RWPE2 (cell line): ENCODE measurements around the gene SDK2.

Source experiments
- ATAC-seq: fragments of 200-7000 bp; cut with Tn5 transposase; 3 replicates; pipeline ENCODE4 v1.9.1; 2021; ENCODE audit warnings: low read depth
- DNase-seq: peaks from one replicate; pipeline ENCODE4 v3.0.0-alpha.2; 2020; ENCODE audit warnings: low spot score
- H3K27ac ChIP-seq: fragments of 450-650 bp; 2 replicates; pipeline ENCODE4 v1.5.1; 2017; ENCODE audit warnings: mild to moderate bottlenecking; ENCODE audit not compliant: poor library complexity, severe bottlenecking
- H3K27me3 ChIP-seq: fragments of 250-450 bp; sonication (Bioruptor Pico); 2 replicates; pipeline ENCODE4 v1.5.1; 2021; ENCODE audit warnings: mild to moderate bottlenecking, moderate library complexity; ENCODE audit not compliant: insufficient read depth, poor library complexity, severe bottlenecking
- H3K36me3 ChIP-seq: fragments of 250-450 bp; sonication (Bioruptor Pico); 2 replicates; pipeline ENCODE4 v1.5.1; 2020; ENCODE audit warnings: low read depth, mild to moderate bottlenecking, moderate library complexity
- H3K4me1 ChIP-seq: fragments of 250-450 bp; sonication (Bioruptor Pico); 2 replicates; pipeline ENCODE4 v1.5.1; 2021; ENCODE audit warnings: mild to moderate bottlenecking, moderate library complexity; ENCODE audit not compliant: insufficient read depth, poor library complexity, severe bottlenecking
- H3K4me3 ChIP-seq: fragments of 250-450 bp; sonication (Bioruptor Pico); 2 replicates; pipeline ENCODE4 v1.5.1; 2021; ENCODE audit warnings: mild to moderate bottlenecking, moderate library complexity; ENCODE audit not compliant: severe bottlenecking
- H3K9me3 ChIP-seq: fragments of 250-450 bp; sonication (Bioruptor Pico); 2 replicates; pipeline ENCODE4 v1.5.1; 2021; ENCODE audit warnings: mild to moderate bottlenecking, moderate library complexity; ENCODE audit not compliant: severe bottlenecking
- TF ChIP-seq, protein P1 (sequence below): fragments of 450-650 bp; IDR thresholded peaks from one replicate; pipeline ENCODE4 v1.5.1; 2017; ENCODE audit warnings: mild to moderate bottlenecking, moderate library complexity; ENCODE audit not compliant: poor library complexity, severe bottlenecking

The SDK2 gene

GRCh38 chr17:73532421-73532901 is 111.8 kb downstream of the SDK2 start:
- peaks cover 8% of the 10 kb centered on the region for H3K27me3 ChIP-seq
- no peak overlapping the region for H3K4me3 ChIP-seq
- H3K4me1 ChIP-seq, result no peaks in the 10 kb centered on the region
- H3K27ac ChIP-seq, result no peak overlapping the region
- H3K9me3 ChIP-seq, result no peaks in the 10 kb centered on the region
- no peak for ATAC-seq
- H3K36me3 ChIP-seq, result no peaks in the 10 kb centered on the region
- no peak for DNase-seq
- TF ChIP-seq, protein P1, sequence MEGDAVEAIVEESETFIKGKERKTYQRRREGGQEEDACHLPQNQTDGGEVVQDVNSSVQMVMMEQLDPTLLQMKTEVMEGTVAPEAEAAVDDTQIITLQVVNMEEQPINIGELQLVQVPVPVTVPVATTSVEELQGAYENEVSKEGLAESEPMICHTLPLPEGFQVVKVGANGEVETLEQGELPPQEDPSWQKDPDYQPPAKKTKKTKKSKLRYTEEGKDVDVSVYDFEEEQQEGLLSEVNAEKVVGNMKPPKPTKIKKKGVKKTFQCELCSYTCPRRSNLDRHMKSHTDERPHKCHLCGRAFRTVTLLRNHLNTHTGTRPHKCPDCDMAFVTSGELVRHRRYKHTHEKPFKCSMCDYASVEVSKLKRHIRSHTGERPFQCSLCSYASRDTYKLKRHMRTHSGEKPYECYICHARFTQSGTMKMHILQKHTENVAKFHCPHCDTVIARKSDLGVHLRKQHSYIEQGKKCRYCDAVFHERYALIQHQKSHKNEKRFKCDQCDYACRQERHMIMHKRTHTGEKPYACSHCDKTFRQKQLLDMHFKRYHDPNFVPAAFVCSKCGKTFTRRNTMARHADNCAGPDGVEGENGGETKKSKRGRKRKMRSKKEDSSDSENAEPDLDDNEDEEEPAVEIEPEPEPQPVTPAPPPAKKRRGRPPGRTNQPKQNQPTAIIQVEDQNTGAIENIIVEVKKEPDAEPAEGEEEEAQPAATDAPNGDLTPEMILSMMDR, result no peak

GRCh38 chr17:73531158-73531557 is 113.1 kb downstream of the SDK2 start:
- Histone ChIP-seq H3K4me1 (no peaks in the 10 kb centered on the region), H3K27me3 (peaks cover 8% of the 10 kb centered on the region), H3K36me3 (no peaks in the 10 kb centered on the region), H3K4me3 (no peak overlapping the region), H3K9me3 (no peaks in the 10 kb centered on the region), H3K27ac (no peak overlapping the region)
- DNase-seq (no peak), ATAC-seq (no peak)
- TF ChIP-seq, protein P1, result no peak

DNA sequence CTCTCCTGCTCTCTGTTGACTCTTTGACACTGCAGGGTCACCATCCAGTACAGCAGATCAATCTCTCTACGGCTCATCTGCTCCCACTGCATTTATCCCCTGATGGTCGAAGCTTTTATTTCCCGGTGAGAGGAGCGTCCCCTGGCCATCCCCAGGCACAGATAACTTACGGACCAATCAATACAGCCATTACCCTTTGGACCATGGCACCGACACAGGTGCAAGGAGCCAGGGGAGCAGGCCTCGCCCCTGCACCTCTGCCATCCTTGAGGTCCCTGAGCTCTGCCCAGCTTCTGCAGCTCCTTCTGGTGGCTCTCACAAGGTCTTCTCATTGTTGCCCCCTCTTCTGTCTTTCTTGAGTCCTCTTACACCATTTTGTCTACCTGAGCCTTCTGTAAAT is 115.6 kb downstream of the SDK2 start:
- DNase-seq, result no peak
- peaks cover 8% of the 10 kb centered on the region for H3K27me3 ChIP-seq
- no peaks in the 10 kb centered on the region for H3K9me3 ChIP-seq
- no peak overlapping the region for H3K4me3 ChIP-seq
- no peak overlapping the region for H3K27ac ChIP-seq
- H3K4me1 ChIP-seq, result no peaks in the 10 kb centered on the region
- ATAC-seq, result no peak
- TF ChIP-seq, protein P1, result no peak
- H3K36me3 ChIP-seq, result no peaks in the 10 kb centered on the region

- ATAC-seq, result no peak
- H3K36me3 ChIP-seq, result no peaks in the 10 kb centered on the region
These were observed 117.3 kb downstream of the SDK2 start for GRCh38 chr17:73526952-73527351.

More at GRCh38 chr17:73526952-73527351, 117.3 kb downstream of the SDK2 start:
- Histone ChIP-seq H3K4me1 (no peaks in the 10 kb centered on the region), H3K4me3 (no peak overlapping the region), H3K27me3 (peaks cover 8% of the 10 kb centered on the region), H3K27ac (no peak overlapping the region), H3K9me3 (no peaks in the 10 kb centered on the region)
- no peak for DNase-seq
- TF ChIP-seq, protein P1, result no peak
